ENCODE data around the gene ARHGEF28.

DNA sequence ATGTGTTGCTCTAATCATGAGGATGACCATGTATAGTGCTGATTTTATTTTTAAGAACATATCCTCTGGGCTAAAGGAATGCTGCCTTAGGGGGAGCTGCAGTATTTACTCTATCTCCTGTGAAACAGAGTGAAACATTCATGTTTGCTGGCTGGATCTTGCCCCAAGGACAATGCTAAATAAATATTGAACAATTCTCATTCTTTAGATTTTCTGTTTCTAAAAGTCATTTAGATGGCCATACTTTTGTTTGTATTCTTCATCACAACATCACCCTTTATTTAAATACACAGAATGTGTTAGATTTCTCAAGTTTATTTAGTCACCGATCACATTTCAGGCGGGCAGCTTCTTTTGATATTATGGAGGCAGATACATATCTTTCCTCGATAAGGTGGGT, 103.3 kb downstream of the ARHGEF28 start:
- TF ChIP-seq, protein P1, sequence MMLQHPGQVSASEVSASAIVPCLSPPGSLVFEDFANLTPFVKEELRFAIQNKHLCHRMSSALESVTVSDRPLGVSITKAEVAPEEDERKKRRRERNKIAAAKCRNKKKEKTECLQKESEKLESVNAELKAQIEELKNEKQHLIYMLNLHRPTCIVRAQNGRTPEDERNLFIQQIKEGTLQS (IDR thresholded peaks at IDR 0.05) = no peak
- TF ChIP-seq, protein P2, sequence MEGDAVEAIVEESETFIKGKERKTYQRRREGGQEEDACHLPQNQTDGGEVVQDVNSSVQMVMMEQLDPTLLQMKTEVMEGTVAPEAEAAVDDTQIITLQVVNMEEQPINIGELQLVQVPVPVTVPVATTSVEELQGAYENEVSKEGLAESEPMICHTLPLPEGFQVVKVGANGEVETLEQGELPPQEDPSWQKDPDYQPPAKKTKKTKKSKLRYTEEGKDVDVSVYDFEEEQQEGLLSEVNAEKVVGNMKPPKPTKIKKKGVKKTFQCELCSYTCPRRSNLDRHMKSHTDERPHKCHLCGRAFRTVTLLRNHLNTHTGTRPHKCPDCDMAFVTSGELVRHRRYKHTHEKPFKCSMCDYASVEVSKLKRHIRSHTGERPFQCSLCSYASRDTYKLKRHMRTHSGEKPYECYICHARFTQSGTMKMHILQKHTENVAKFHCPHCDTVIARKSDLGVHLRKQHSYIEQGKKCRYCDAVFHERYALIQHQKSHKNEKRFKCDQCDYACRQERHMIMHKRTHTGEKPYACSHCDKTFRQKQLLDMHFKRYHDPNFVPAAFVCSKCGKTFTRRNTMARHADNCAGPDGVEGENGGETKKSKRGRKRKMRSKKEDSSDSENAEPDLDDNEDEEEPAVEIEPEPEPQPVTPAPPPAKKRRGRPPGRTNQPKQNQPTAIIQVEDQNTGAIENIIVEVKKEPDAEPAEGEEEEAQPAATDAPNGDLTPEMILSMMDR (IDR thresholded peaks at IDR 0.05 in 2 of 3, conservative IDR thresholded peaks at IDR 0.05 in 1 of 3; ENCODE audit: borderline replicate concordance in 1 of 3, insufficient read depth in 1 of 3, low read depth in 2 of 3, low read length in 2 of 3) = no peak
- no peak for TF ChIP-seq YY1 (IDR thresholded peaks at IDR 0.05; ENCODE audit: extremely low read depth, insufficient replicate concordance, low read depth, low read length)
